Hepatocyte (in vitro differentiated cells): ENCODE results near the gene LCP1. TPM values are rescaled to one million over a fixed set of nuclear protein-coding genes. Genes with fewer than 3 reads are reported as not detected.

Experiments
- DNase-seq: peaks from one replicate; pipeline ENCODE4 v3.0.0-alpha.2; 2016; ENCODE audit warnings: low spot score
- H2AFZ ChIP-seq: fragments of 200-600 bp; sonication (generic); 2 replicates; pipeline ENCODE4 v1.6.0; 2016; ENCODE audit warnings: antibody characterized with exemption, mild to moderate bottlenecking
- H3K27ac ChIP-seq: fragments of 200-600 bp; sonication (generic); 2 replicates; pipeline ENCODE4 v1.5.1; 2016; ENCODE audit warnings: mild to moderate bottlenecking
- H3K27me3 ChIP-seq: fragments of 200-600 bp; sonication (generic); 2 replicates; pipeline ENCODE4 v1.6.1; 2016
- H3K36me3 ChIP-seq: fragments of 200-600 bp; sonication (generic); replicated peaks from 2 replicates; pipeline ENCODE4 v1.5.1; 2016; ENCODE audit warnings: low read depth; ENCODE audit not compliant: insufficient read depth
- H3K4me1 ChIP-seq: fragments of 200-600 bp; sonication (generic); 2 replicates; pipeline ENCODE4 v1.5.1; 2016; ENCODE audit warnings: mild to moderate bottlenecking, moderate library complexity; ENCODE audit not compliant: insufficient read depth
- H3K4me2 ChIP-seq: fragments of 200-600 bp; sonication (generic); 2 replicates; pipeline ENCODE4 v1.6.0; 2016
- H3K4me3 ChIP-seq: fragments of 200-600 bp; sonication (generic); 2 replicates; pipeline ENCODE4 v1.5.1; 2016; ENCODE audit warnings: mild to moderate bottlenecking
- H3K79me2 ChIP-seq: fragments of 200-600 bp; sonication (generic); 2 replicates; pipeline ENCODE4 v1.6.0; 2017; ENCODE audit warnings: mild to moderate bottlenecking
- H3K9me2 ChIP-seq: fragments of 200-600 bp; sonication (generic); replicated peaks from 2 replicates; pipeline ENCODE4 v1.6.0; 2017; ENCODE audit warnings: mild to moderate bottlenecking; ENCODE audit not compliant: insufficient read depth
- H3K9me3 ChIP-seq: fragments of 200-600 bp; sonication (generic); 2 replicates; pipeline ENCODE4 v1.5.1; 2016; ENCODE audit warnings: low read depth, mild to moderate bottlenecking
- H4K20me1 ChIP-seq: fragments of 200-600 bp; sonication (generic); 2 replicates; pipeline ENCODE4 v1.6.0; 2016; ENCODE audit warnings: mild to moderate bottlenecking; ENCODE audit not compliant: insufficient read depth, poor library complexity, severe bottlenecking
- EZH2 ChIP-seq: fragments of 200-600 bp; sonication (generic); IDR thresholded peaks from 2 replicates; pipeline ENCODE4 v1.6.1; 2016; ENCODE audit warnings: antibody characterized with exemption, mild to moderate bottlenecking, borderline replicate concordance
- EZH2phosphoT487 ChIP-seq: fragments of 200-600 bp; sonication (generic); IDR thresholded peaks from one replicate; pipeline ENCODE4 v1.6.1; 2018; ENCODE audit warnings: antibody characterized with exemption, mild to moderate bottlenecking, low read depth, moderate library complexity; ENCODE audit not compliant: unreplicated experiment, severe bottlenecking
- WGBS: methylation state at CpG from one replicate; pipeline ENCODE4 v1.1.6; 2016; ENCODE audit warnings: low lambda C conversion rate; ENCODE audit errors: missing lambda C conversion rate; 5-methylcytosine and 5-hydroxymethylcytosine counted together
- polyA plus RNA-seq: library from polyadenylated mRNA; unstranded; fragments of >200 nt; fragmentation: Nextera tagmentation; extraction: Ambion mirVana; gene quantifications from 2 replicates; pipeline ENCODE4 v1.2.1, GENCODE V29; 2016
- total RNA-seq: library from RNA; depleted of rRNA; stranded (reverse); fragments of >200 nt; gene quantifications from 2 replicates; pipeline ENCODE4 v1.2.3, GENCODE V29; 2014
- TF ChIP-seq, protein P1 (sequence below): fragments of 200-600 bp; sonication (generic); IDR thresholded peaks from 2 replicates; pipeline ENCODE4 v1.5.1; 2016; ENCODE audit warnings: antibody characterized with exemption, mild to moderate bottlenecking; ENCODE audit not compliant: poor library complexity

Gene LCP1
- total and polyA plus RNA-seq, 2 experiments from 2014 or later: 18.9 to 30.6 TPM

DNA sequence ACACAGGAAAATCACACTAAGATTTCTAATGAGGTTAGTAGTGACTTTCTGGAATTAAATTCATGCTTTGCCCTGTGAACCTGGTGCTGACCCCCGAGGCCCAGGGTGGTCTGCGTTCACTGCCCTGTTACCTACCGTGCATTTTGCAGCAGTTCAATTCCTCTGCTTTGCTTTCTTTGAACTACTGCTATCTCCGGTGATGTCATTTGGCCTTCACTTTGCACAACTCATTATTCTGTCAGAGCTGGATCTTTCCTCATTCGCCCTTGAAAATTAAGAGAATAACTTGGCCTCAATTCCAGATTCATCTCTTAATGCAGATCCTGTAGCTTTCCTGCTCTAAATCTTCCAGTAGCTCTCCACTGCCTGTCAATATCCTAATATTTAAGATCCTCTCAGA lies 21.0 kb upstream of the LCP1 start:
- Histone ChIP-seq H4K20me1 (no peaks in the 10 kb centered on the region), H3K27me3 (no peaks in the 10 kb centered on the region), H3K27ac (no peak overlapping the region), H3K4me1 (no peaks in the 10 kb centered on the region), H3K36me3 (no peaks in the 10 kb centered on the region), H2AFZ (no peak overlapping the region), H3K79me2 (no peaks in the 10 kb centered on the region), H3K4me2 (no peak overlapping the region), H3K9me3 (no peaks in the 10 kb centered on the region), H3K9me2 (no peaks in the 10 kb centered on the region), H3K4me3 (no peak overlapping the region)
- DNase-seq: no peak
- TF ChIP-seq, protein P1, sequence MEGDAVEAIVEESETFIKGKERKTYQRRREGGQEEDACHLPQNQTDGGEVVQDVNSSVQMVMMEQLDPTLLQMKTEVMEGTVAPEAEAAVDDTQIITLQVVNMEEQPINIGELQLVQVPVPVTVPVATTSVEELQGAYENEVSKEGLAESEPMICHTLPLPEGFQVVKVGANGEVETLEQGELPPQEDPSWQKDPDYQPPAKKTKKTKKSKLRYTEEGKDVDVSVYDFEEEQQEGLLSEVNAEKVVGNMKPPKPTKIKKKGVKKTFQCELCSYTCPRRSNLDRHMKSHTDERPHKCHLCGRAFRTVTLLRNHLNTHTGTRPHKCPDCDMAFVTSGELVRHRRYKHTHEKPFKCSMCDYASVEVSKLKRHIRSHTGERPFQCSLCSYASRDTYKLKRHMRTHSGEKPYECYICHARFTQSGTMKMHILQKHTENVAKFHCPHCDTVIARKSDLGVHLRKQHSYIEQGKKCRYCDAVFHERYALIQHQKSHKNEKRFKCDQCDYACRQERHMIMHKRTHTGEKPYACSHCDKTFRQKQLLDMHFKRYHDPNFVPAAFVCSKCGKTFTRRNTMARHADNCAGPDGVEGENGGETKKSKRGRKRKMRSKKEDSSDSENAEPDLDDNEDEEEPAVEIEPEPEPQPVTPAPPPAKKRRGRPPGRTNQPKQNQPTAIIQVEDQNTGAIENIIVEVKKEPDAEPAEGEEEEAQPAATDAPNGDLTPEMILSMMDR: no peak
- TF ChIP-seq EZH2 (no peak), EZH2phosphoT487 (no peak)
- 67% methylated on average over 5 of the region's 5 CpGs for WGBS

DNA sequence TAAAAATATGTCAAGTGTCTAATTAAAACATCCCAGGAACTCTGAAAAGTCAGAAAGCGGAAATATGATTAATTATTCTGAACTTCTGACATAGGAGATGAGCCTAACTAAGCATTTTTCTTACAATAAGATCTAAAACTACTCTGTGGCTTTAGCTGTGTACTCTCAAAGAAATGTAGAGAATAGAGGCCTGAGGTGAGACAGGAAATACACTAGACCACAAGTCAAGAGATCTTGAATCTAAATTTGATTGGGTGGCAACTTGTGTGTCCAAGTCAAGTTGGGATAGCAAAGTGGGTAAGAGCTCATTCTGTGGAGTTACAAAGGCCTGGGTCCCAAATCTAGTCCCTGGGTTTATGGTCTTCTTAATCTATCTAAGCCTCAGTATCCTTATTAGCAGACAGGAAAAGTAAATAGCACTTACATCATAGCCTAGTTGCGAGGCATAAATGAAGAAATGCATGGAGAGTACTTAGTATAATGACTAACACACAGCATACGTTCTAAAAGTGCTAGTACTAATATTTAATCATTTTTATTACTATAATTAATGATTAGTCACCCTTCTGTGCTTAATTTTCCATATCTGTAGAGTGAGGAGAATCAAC lies 20.3 kb upstream of the LCP1 start:
- H3K27me3 ChIP-seq: no peaks in the 10 kb centered on the region
- H4K20me1 ChIP-seq: no peaks in the 10 kb centered on the region
- WGBS: 73% methylated on average over 3 of the region's 3 CpGs
- H3K79me2 ChIP-seq: no peaks in the 10 kb centered on the region
- no peaks in the 10 kb centered on the region for H3K9me3 ChIP-seq
- no peak overlapping the region for H3K4me2 ChIP-seq
- no peaks in the 10 kb centered on the region for H3K9me2 ChIP-seq
- no peak overlapping the region for H3K4me3 ChIP-seq
- H3K36me3 ChIP-seq: no peaks in the 10 kb centered on the region
- TF ChIP-seq, protein P1: no peak
- TF ChIP-seq EZH2: no peak
- TF ChIP-seq EZH2phosphoT487: no peak
- no peak for DNase-seq
- H2AFZ ChIP-seq: no peak overlapping the region
- H3K4me1 ChIP-seq: no peaks in the 10 kb centered on the region
- H3K27ac ChIP-seq: no peak overlapping the region

DNA sequence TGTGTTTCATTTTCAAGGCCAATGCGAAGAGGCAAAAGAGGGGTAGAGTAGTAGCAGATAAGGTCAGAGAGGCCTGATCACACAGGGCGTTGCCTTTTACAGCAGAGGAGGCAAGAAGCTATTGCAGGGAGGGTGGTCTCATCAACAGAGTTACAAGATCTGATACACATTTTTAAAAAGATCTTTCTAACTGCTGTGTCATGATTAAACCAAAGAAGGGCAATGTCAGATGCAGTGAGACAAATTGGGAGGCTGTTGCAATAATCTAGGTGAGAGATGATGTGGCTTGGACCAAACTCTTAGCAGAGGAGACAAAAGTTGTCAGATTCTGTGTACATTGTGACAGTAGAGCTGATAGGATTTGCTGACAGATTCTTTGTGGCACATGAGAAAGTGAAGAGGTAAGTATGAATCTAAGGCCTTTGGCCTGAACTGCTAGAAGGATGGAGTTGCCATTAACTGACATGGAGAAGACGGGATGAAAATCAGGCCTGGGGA lies 16.8 kb upstream of the LCP1 start:
- Histone ChIP-seq H3K27ac (no peak overlapping the region), H3K9me3 (no peaks in the 10 kb centered on the region), H3K4me2 (no peak overlapping the region), H3K4me1 (no peaks in the 10 kb centered on the region), H4K20me1 (no peaks in the 10 kb centered on the region), H3K9me2 (no peaks in the 10 kb centered on the region), H3K4me3 (no peak overlapping the region), H3K27me3 (no peaks in the 10 kb centered on the region), H2AFZ (no peak overlapping the region), H3K79me2 (no peaks in the 10 kb centered on the region), H3K36me3 (no peaks in the 10 kb centered on the region)
- DNase-seq: no peak
- WGBS: 87% methylated on average over 3 of the region's 3 CpGs
- TF ChIP-seq, protein P1: no peak
- no peak for TF ChIP-seq EZH2
- TF ChIP-seq EZH2phosphoT487: no peak
